H1 (cell line): ENCODE data around the gene CCNYL1. TPM values are rescaled to one million over a fixed set of nuclear protein-coding genes. Genes with fewer than 3 reads are reported as not detected.

ENCODE experiments used
- EGR1 ChIP-seq: IDR thresholded peaks from 2 replicates; pipeline ENCODE4 v1.6.1; 2011; ENCODE audit warnings: low read depth, low read length, borderline replicate concordance
- JUN ChIP-seq: IDR thresholded peaks from 2 replicates; pipeline ENCODE4 v1.6.1; 2011; ENCODE audit warnings: low read depth, mild to moderate bottlenecking, improper control_type of control experiment, low read length
- RBBP5 ChIP-seq: IDR thresholded peaks from 2 replicates; pipeline ENCODE4 v1.7.1; 2012; ENCODE audit warnings: low read depth, mild to moderate bottlenecking, inconsistent platforms, low read length, moderate library complexity, borderline replicate concordance
- SAP30 ChIP-seq: fragments of 300-600 bp; sonication (generic); IDR thresholded peaks from 2 replicates; pipeline ENCODE4 v1.7.1; 2012; ENCODE audit warnings: low read length, moderate library complexity, mild to moderate bottlenecking, inconsistent platforms; ENCODE audit not compliant: insufficient read depth, insufficient replicate concordance
- SIX5 ChIP-seq: IDR thresholded peaks from 2 replicates; pipeline ENCODE4 v1.6.1; 2011; ENCODE audit warnings: mild to moderate bottlenecking, low read depth, low read length
- polyA plus RNA-seq, 7 experiments: library from polyadenylated mRNA; depleted of rRNA in 3 of 7; stranded (reverse) in 5 of 7; unstranded in 2 of 7; fragments of >200 nt in 5 of 7; fragments of 200-250 nt in 2 of 7; gene quantifications; 1 replicate in 5 of 7; 2 replicates in 1 of 7; 4 replicates in 1 of 7; pipeline versions ENCODE4 v1.2.1 to v1.2.3, GENCODE V29; 2011 to 2013; ENCODE audit warnings: missing spikeins in 2 of 7, mixed read lengths in 2 of 7
- total RNA-seq: library from RNA; stranded (reverse); fragmentation: NEBNext Ultra II Directional; extraction: Animal tissue kit (Norgen Biotek cat#: 25700); gene quantifications from 2 replicates; pipeline ENCODE4 v1.2.1, GENCODE V29; 2021

The CCNYL1 gene
- total and polyA plus RNA-seq, 2 of the 8 experiments (the other 6 are each of a cell fraction or from before 2014, with no cell fraction given) = 13.3 to 35.4 TPM

GRCh38 chr2:207718521-207718920, 7.1 kb downstream of the CCNYL1 start (continued):
- TF ChIP-seq SAP30 = no peak
- TF ChIP-seq JUN = no peak
- TF ChIP-seq SIX5 = no peak
- TF ChIP-seq EGR1 = no peak
- TF ChIP-seq RBBP5 = no peak
